HG02970 (cell line): ENCODE results near the gene BGN.

Experiments used
- ATAC-seq: cut with Tn5 transposase; IDR thresholded peaks from one replicate; pipeline ENCODE4 v1.9.1; 2021; ENCODE audit warnings: mild to moderate bottlenecking, moderate library complexity, moderate number of reproducible peaks; ENCODE audit not compliant: unreplicated experiment, low FRiP score

Gene BGN

GRCh38 chrX:153557618-153558355 is 63.0 kb downstream of the BGN start:
- no peak for ATAC-seq
